ENCODE results near the gene RPS18. TPM values are rescaled to one million over a fixed set of nuclear protein-coding genes. Genes with fewer than 3 reads are reported as not detected.
A peak's percentile ranks its signal among the peaks of the same experiment; 100 is the strongest.

RPS18 gene
- total and polyA plus RNA-seq, 2 of the 13 experiments (the other 11 are each of a cell fraction or from before 2014, with no cell fraction given): 3,896 to 5,806 TPM

GRCh38 chr6:33289784-33290315 is 18.0 kb downstream of the RPS18 start (continued):
- TF ChIP-seq, protein P1, sequence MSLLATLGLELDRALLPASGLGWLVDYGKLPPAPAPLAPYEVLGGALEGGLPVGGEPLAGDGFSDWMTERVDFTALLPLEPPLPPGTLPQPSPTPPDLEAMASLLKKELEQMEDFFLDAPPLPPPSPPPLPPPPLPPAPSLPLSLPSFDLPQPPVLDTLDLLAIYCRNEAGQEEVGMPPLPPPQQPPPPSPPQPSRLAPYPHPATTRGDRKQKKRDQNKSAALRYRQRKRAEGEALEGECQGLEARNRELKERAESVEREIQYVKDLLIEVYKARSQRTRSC (CRISPR knock-in tag; IDR thresholded peaks at IDR 0.05; ENCODE audit: low read depth): no peak
- TF ChIP-seq HMGXB4 (CRISPR knock-in tag; IDR thresholded peaks at IDR 0.05; ENCODE audit: borderline replicate concordance in 1 of 2, low read depth in 1 of 2) (peak in 1 of 2 experiments; percentile 18; a peak in 1 of 4 replicates), IKZF4 (CRISPR knock-in tag; IDR thresholded peaks at IDR 0.05; ENCODE audit: borderline replicate concordance, low read depth, not compliant biosample characterization) (no peak), MAFF (IDR thresholded peaks at IDR 0.05; ENCODE audit: low read depth, low read length) (no peak), KMT2A (CRISPR knock-in tag; IDR thresholded peaks at IDR 0.05) (0 out of 2 replicates have a peak, but pooled peaks have one; percentile 6), ZNF616 (CRISPR knock-in tag; IDR thresholded peaks at IDR 0.05; ENCODE audit: low read depth) (no peak), ZNF329 (CRISPR knock-in tag; IDR thresholded peaks at IDR 0.05; ENCODE audit: low read depth) (no peak), THAP9 (CRISPR knock-in tag; IDR thresholded peaks at IDR 0.05; ENCODE audit: borderline replicate concordance) (no peak), NR2F2 (IDR thresholded peaks at IDR 0.05; ENCODE audit: borderline replicate concordance, low read depth) (no peak), NCOA5 (CRISPR knock-in tag; IDR thresholded peaks at IDR 0.05) (no peak), TGIF2 (CRISPR knock-in tag; IDR thresholded peaks at IDR 0.05) (no peak), ATF7-NPFF (CRISPR knock-in tag; IDR thresholded peaks at IDR 0.05; ENCODE audit: low read depth) (0 out of 2 replicates have a peak, but pooled peaks have one; percentile 31)
- TF ChIP-seq, protein P2, sequence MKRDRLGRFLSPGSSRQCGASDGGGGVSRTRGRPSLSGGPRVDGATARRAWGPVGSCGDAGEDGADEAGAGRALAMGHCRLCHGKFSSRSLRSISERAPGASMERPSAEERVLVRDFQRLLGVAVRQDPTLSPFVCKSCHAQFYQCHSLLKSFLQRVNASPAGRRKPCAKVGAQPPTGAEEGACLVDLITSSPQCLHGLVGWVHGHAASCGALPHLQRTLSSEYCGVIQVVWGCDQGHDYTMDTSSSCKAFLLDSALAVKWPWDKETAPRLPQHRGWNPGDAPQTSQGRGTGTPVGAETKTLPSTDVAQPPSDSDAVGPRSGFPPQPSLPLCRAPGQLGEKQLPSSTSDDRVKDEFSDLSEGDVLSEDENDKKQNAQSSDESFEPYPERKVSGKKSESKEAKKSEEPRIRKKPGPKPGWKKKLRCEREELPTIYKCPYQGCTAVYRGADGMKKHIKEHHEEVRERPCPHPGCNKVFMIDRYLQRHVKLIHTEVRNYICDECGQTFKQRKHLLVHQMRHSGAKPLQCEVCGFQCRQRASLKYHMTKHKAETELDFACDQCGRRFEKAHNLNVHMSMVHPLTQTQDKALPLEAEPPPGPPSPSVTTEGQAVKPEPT (CRISPR knock-in tag; IDR thresholded peaks at IDR 0.05; ENCODE audit: low read depth): no peak
- TF ChIP-seq, protein P3, sequence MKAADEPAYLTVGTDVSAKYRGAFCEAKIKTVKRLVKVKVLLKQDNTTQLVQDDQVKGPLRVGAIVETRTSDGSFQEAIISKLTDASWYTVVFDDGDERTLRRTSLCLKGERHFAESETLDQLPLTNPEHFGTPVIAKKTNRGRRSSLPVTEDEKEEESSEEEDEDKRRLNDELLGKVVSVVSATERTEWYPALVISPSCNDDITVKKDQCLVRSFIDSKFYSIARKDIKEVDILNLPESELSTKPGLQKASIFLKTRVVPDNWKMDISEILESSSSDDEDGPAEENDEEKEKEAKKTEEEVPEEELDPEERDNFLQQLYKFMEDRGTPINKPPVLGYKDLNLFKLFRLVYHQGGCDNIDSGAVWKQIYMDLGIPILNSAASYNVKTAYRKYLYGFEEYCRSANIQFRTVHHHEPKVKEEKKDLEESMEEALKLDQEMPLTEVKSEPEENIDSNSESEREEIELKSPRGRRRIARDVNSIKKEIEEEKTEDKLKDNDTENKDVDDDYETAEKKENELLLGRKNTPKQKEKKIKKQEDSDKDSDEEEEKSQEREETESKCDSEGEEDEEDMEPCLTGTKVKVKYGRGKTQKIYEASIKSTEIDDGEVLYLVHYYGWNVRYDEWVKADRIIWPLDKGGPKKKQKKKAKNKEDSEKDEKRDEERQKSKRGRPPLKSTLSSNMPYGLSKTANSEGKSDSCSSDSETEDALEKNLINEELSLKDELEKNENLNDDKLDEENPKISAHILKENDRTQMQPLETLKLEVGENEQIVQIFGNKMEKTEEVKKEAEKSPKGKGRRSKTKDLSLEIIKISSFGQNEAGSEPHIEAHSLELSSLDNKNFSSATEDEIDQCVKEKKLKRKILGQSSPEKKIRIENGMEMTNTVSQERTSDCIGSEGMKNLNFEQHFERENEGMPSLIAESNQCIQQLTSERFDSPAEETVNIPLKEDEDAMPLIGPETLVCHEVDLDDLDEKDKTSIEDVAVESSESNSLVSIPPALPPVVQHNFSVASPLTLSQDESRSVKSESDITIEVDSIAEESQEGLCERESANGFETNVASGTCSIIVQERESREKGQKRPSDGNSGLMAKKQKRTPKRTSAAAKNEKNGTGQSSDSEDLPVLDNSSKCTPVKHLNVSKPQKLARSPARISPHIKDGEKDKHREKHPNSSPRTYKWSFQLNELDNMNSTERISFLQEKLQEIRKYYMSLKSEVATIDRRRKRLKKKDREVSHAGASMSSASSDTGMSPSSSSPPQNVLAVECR (CRISPR knock-in tag; IDR thresholded peaks at IDR 0.05; ENCODE audit: borderline replicate concordance): no peak

Data from HepG2 (cell line).